ENCODE results near the gene ZNF750.

DNA sequence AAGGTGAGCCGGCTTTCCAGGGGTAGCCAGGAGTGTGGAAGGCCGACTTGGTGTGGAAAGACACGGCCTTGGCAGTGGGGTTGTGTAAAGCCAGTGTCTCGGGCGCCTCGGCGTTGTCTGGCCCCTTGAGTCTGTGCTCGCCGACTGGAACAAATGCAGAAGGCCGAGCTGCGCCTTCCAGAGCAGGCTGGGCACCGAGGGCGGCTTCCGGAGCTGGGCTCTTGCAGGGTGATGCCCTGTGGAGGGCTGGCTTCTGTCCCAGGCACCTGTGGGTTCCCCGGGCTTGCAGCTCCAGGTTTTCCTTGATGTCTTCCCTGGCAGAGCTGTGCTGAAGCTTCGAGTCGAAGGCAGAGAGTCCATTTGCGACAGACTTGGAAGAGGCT lies 8.0 kb downstream of the ZNF750 start:
- TF ChIP-seq, protein P1, sequence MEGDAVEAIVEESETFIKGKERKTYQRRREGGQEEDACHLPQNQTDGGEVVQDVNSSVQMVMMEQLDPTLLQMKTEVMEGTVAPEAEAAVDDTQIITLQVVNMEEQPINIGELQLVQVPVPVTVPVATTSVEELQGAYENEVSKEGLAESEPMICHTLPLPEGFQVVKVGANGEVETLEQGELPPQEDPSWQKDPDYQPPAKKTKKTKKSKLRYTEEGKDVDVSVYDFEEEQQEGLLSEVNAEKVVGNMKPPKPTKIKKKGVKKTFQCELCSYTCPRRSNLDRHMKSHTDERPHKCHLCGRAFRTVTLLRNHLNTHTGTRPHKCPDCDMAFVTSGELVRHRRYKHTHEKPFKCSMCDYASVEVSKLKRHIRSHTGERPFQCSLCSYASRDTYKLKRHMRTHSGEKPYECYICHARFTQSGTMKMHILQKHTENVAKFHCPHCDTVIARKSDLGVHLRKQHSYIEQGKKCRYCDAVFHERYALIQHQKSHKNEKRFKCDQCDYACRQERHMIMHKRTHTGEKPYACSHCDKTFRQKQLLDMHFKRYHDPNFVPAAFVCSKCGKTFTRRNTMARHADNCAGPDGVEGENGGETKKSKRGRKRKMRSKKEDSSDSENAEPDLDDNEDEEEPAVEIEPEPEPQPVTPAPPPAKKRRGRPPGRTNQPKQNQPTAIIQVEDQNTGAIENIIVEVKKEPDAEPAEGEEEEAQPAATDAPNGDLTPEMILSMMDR (IDR thresholded peaks at IDR 0.05; ENCODE audit: insufficient read depth, low read length): no peak
- TF ChIP-seq POLR2AphosphoS5 (IDR thresholded peaks at IDR 0.05; ENCODE audit: low read depth): no peak
- TF ChIP-seq, protein P2, sequence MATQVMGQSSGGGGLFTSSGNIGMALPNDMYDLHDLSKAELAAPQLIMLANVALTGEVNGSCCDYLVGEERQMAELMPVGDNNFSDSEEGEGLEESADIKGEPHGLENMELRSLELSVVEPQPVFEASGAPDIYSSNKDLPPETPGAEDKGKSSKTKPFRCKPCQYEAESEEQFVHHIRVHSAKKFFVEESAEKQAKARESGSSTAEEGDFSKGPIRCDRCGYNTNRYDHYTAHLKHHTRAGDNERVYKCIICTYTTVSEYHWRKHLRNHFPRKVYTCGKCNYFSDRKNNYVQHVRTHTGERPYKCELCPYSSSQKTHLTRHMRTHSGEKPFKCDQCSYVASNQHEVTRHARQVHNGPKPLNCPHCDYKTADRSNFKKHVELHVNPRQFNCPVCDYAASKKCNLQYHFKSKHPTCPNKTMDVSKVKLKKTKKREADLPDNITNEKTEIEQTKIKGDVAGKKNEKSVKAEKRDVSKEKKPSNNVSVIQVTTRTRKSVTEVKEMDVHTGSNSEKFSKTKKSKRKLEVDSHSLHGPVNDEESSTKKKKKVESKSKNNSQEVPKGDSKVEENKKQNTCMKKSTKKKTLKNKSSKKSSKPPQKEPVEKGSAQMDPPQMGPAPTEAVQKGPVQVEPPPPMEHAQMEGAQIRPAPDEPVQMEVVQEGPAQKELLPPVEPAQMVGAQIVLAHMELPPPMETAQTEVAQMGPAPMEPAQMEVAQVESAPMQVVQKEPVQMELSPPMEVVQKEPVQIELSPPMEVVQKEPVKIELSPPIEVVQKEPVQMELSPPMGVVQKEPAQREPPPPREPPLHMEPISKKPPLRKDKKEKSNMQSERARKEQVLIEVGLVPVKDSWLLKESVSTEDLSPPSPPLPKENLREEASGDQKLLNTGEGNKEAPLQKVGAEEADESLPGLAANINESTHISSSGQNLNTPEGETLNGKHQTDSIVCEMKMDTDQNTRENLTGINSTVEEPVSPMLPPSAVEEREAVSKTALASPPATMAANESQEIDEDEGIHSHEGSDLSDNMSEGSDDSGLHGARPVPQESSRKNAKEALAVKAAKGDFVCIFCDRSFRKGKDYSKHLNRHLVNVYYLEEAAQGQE (IDR thresholded peaks at IDR 0.05; ENCODE audit: insufficient replicate concordance, low read depth): no peak

All from HL-60 (cell line).